Activated T-helper 2 cell treated with anti-CD3 and anti-CD28 coated beads, Interferon-gamma antibody, Interleukin-2, Interleukin-4, amounts not matched to agents 10 μg/mL and 5 μg/mL and 100 μg/mL, durations not matched to agents 14 hours and 24 hours and 36 hours (primary cell): ENCODE results near the gene PHF3. TPM values are rescaled to one million over a fixed set of nuclear protein-coding genes. Genes with fewer than 3 reads are reported as not detected.

Source experiments
- total RNA-seq: library from RNA; stranded (reverse); gene quantifications from 2 replicates; pipeline ENCODE4 v1.2.3, GENCODE V29; 2022

PHF3 gene
- total RNA-seq, 1 donor from 2014 or later = 44.6 TPM

Other genes starting within 250 kb of the PHF3 start
- 80.8 and 88.8 TPM in 2 replicates for gene PTP4A1, start 63.3 kb upstream of the PHF3 start, total RNA-seq